Sigmoid colon (tissue), 7 donors: ENCODE measurements around the gene C6orf52. TPM values are rescaled to one million over a fixed set of nuclear protein-coding genes. Genes with fewer than 3 reads are reported as not detected.

ENCODE experiments used
- DNase-seq: peaks from one replicate; pipeline ENCODE4 v3.0.0-alpha.2; 2019
- H3K27ac ChIP-seq, 4 donors: fragments of 200-600 bp; sonication (generic); one replicate each; pipeline ENCODE4 v1.5.1; 2016 to 2019; ENCODE audit warnings: mild to moderate bottlenecking in 1 of 4
- H3K27me3 ChIP-seq, 3 donors: fragments of 200-600 bp; sonication (generic); one replicate each; pipeline ENCODE4 v1.5.1; 2019; ENCODE audit warnings: mild to moderate bottlenecking in 1 of 3
- H3K36me3 ChIP-seq, 4 donors: fragments of 200-600 bp; sonication (generic); one replicate each; pipeline ENCODE4 v1.5.1; 2016 to 2019
- H3K4me1 ChIP-seq, 4 donors: fragments of 200-600 bp; sonication (generic); one replicate each; pipeline ENCODE4 v1.5.1; 2017 to 2019
- H3K4me3 ChIP-seq, 4 donors: fragments of 200-600 bp; sonication (generic); one replicate each; pipeline ENCODE4 v1.5.1; 2017 to 2019; ENCODE audit warnings: mild to moderate bottlenecking in 2 of 4, moderate library complexity in 1 of 4
- H3K9me3 ChIP-seq, 4 donors: fragments of 200-600 bp in 3 of 4; sonication (generic) in 3 of 4; one replicate each; pipeline versions ENCODE4 v1.5.1 to v1.6.1; 2013 to 2019
- CTCF ChIP-seq, 4 experiments: fragments of 450-650 bp in 3 of 4; fragments of 200-600 bp in 1 of 4; IDR thresholded peaks; one replicate each; pipeline ENCODE4 v1.5.1; 2016 to 2019; ENCODE audit warnings: antibody characterized with exemption in 4 of 4, mild to moderate bottlenecking in 3 of 4, moderate library complexity in 2 of 4
- EP300 ChIP-seq, 4 donors: sonication (generic); formaldehyde crosslinking; IDR thresholded peaks; one replicate each; pipeline ENCODE4 v1.6.1; 2017; ENCODE audit warnings: antibody characterized with exemption in 4 of 4
- POLR2A ChIP-seq, 2 donors: fragments of 450-650 bp; IDR thresholded peaks; one replicate each; pipeline ENCODE4 v1.6.1; 2016; ENCODE audit warnings: antibody characterized with exemption in 2 of 2, mild to moderate bottlenecking in 2 of 2, moderate library complexity in 2 of 2
- POLR2AphosphoS5 ChIP-seq, 4 donors: sonication (generic); formaldehyde crosslinking; IDR thresholded peaks; one replicate each; pipeline ENCODE4 v1.6.1; 2017; ENCODE audit warnings: antibody characterized with exemption in 4 of 4
- WGBS, 2 donors: extraction: QIAGEN DNeasy Blood & Tissue Kit; methylation state at CpG; one replicate each; pipeline ENCODE4 v1.1.7; 2013; 5-methylcytosine and 5-hydroxymethylcytosine counted together
- intact Hi-C: fragments of 100-400 bp; cut with DNase I; formaldehyde crosslinking; loops from one replicate; pipeline ENCODE4 v1.15.1; 2023
- polyA plus RNA-seq, 3 donors: library from polyadenylated mRNA; stranded (reverse); fragments of 200-250 nt; gene quantifications; one replicate each; pipeline ENCODE4 v1.2.3, GENCODE V29; 2013
- total RNA-seq, 4 donors: library from RNA; depleted of rRNA; stranded (reverse); fragments of >200 nt; gene quantifications; one replicate each; pipeline ENCODE4 v1.1.0, GENCODE V29; 2016
- donor health status: healthy with polysubstance abuse.
- donor health status: Bipolar disorder and iron deficiency.
- donor health status: healthy.

Gene C6orf52
- total and polyA plus RNA-seq, 7 donors: 1.3 TPM; not detected in 6

- H3K27me3 ChIP-seq: no peaks in the 10 kb centered on the region
- no peak overlapping the region for H3K27ac ChIP-seq
- TF ChIP-seq POLR2AphosphoS5 (IDR thresholded peaks at IDR 0.05) (no peak), EP300 (IDR thresholded peaks at IDR 0.05) (no peak), POLR2A (IDR thresholded peaks at IDR 0.05) (no peak), CTCF (IDR thresholded peaks at IDR 0.05) (no peak)
- peaks cover 0 to 9% (median 0%) of the 10 kb centered on the region in 4 donors for H3K4me1 ChIP-seq
- no peak overlapping the region for H3K4me3 ChIP-seq
- H3K36me3 ChIP-seq: peaks cover 0 to 9% (median 2%) of the 10 kb centered on the region in 4 donors
- intact Hi-C loops: no loop called here
- no peak for DNase-seq
- WGBS, 2 donors: 88 to 92% methylated on average over 2 of the region's 2 CpGs
- no peaks in the 10 kb centered on the region for H3K9me3 ChIP-seq
These were observed 42.3 kb upstream of the C6orf52 start for GRCh38 chr6:10736731-10737130.

GRCh38 chr6:10733863-10734262, 39.4 kb upstream of the C6orf52 start:
- peaks cover 0 to 37% (median 14%) of the 10 kb centered on the region in 4 donors for H3K36me3 ChIP-seq

GRCh38 chr6:10733151-10733715, 38.8 kb upstream of the C6orf52 start:
- Histone ChIP-seq H3K4me3 (peak overlapping the region in 1 of 4 donors; percentile 6), H3K27me3 (no peaks in the 10 kb centered on the region), H3K4me1 (peaks cover 0 to 17% (median 0%) of the 10 kb centered on the region in 4 donors), H3K27ac (peak overlapping the region in 3 of 4 donors; percentile 44 to 61 (median 49)), H3K9me3 (no peaks in the 10 kb centered on the region), H3K36me3 (peaks cover 0 to 43% (median 14%) of the 10 kb centered on the region in 4 donors)
- DNase-seq: peak; percentile 54
- TF ChIP-seq CTCF (IDR thresholded peaks at IDR 0.05) (no peak), POLR2A (IDR thresholded peaks at IDR 0.05) (no peak), POLR2AphosphoS5 (IDR thresholded peaks at IDR 0.05) (no peak), EP300 (IDR thresholded peaks at IDR 0.05) (no peak)
- intact Hi-C loops: no loop called here
- 88 to 94% methylated on average over 17 of the region's 17 CpGs for WGBS, 2 donors

More at GRCh38 chr6:10733863-10734262, 39.4 kb upstream of the C6orf52 start:
- Histone ChIP-seq H3K27me3 (no peaks in the 10 kb centered on the region), H3K27ac (peak overlapping the region in 2 of 4 donors; percentile 44 to 61), H3K4me3 (no peak overlapping the region), H3K9me3 (no peaks in the 10 kb centered on the region), H3K4me1 (peaks cover 0 to 17% (median 0%) of the 10 kb centered on the region in 4 donors)
- intact Hi-C loops: no loop called here
- whole genome bisulfite sequencing, 2 donors: 97% methylated on average over 3 of the region's 3 CpGs
- TF ChIP-seq POLR2A (IDR thresholded peaks at IDR 0.05): no peak
- no peak for TF ChIP-seq CTCF (IDR thresholded peaks at IDR 0.05)
- TF ChIP-seq POLR2AphosphoS5 (IDR thresholded peaks at IDR 0.05): no peak
- TF ChIP-seq EP300 (IDR thresholded peaks at IDR 0.05): no peak
- no peak for DNase-seq

GRCh38 chr6:10730254-10730653, 35.8 kb upstream of the C6orf52 start:
- Histone ChIP-seq H3K36me3 (peaks cover 0 to 68% (median 22%) of the 10 kb centered on the region in 4 donors), H3K27ac (no peak overlapping the region), H3K27me3 (no peaks in the 10 kb centered on the region), H3K9me3 (no peaks in the 10 kb centered on the region), H3K4me1 (peaks cover 0 to 18% (median 7%) of the 10 kb centered on the region in 4 donors), H3K4me3 (no peak overlapping the region)
- TF ChIP-seq POLR2A (IDR thresholded peaks at IDR 0.05): no peak
- TF ChIP-seq EP300 (IDR thresholded peaks at IDR 0.05): no peak
- TF ChIP-seq CTCF (IDR thresholded peaks at IDR 0.05): no peak
- TF ChIP-seq POLR2AphosphoS5 (IDR thresholded peaks at IDR 0.05): no peak
- 83 to 88% methylated on average over 3 of the region's 3 CpGs for WGBS, 2 donors
- intact Hi-C loops: no loop called here
- no peak for DNase-seq
